GM12873 (cell line): ENCODE measurements around the gene DTX1.

Experiments used
- TF ChIP-seq, protein P1 (sequence below): IDR thresholded peaks from 2 replicates; pipeline ENCODE4 v1.5.1; 2012; ENCODE audit warnings: low read depth, mild to moderate bottlenecking, moderate library complexity, low read length, control low read depth; ENCODE audit not compliant: insufficient read depth; ENCODE audit errors: missing control alignments

The DTX1 gene

DNA sequence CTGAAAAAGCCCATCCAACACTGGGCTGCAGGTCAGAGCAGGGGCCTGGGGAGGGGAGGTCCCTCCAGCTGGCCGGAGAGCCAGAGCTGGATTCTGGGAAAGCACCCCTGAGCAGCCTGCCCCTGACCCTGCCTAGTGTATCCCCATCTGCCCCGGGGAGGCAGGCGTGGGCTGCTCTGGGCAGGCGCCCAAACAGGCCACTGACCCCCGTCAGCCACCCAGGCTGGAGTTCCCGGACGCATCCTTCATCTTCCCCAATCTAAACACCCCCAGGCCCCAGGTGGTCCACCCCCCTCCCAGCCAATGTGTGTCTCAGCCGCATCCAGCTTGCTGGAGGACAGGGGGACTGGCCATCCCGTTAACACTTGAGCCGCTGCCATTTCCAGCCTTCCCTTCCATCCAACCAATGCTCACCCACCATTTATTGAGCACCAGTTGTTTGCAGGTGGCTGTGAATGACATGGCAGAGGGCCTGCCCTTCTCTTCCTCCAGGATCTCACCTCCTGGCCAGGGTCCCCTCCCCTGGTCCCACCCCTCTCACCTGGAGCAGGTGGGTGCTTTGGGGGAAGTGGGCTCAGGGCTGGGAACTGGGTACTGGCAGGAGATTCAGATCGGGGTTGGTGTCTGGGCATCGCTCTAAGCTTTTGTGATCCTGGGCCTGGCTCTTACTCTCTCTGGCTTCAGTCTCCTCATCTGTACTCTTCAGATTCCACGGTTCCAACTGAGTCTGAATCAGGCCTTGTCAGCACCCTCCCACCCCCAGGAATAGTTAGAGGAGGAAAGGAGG is 743 bp upstream of the DTX1 start:
- TF ChIP-seq, protein P1, sequence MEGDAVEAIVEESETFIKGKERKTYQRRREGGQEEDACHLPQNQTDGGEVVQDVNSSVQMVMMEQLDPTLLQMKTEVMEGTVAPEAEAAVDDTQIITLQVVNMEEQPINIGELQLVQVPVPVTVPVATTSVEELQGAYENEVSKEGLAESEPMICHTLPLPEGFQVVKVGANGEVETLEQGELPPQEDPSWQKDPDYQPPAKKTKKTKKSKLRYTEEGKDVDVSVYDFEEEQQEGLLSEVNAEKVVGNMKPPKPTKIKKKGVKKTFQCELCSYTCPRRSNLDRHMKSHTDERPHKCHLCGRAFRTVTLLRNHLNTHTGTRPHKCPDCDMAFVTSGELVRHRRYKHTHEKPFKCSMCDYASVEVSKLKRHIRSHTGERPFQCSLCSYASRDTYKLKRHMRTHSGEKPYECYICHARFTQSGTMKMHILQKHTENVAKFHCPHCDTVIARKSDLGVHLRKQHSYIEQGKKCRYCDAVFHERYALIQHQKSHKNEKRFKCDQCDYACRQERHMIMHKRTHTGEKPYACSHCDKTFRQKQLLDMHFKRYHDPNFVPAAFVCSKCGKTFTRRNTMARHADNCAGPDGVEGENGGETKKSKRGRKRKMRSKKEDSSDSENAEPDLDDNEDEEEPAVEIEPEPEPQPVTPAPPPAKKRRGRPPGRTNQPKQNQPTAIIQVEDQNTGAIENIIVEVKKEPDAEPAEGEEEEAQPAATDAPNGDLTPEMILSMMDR, result no peak

DNA sequence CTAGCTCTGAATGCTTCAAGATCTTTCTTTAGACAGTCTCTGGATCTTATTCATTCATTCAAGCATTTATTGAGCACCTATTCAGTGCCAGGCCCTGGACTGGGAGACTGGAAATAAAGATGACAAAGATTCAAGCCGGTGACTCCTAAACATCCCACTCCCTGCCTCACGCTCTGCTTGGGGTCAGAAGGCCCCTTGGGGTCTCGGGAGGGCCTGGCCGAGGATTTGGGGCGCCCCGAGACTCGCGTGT is 224 bp upstream of the DTX1 start:
- TF ChIP-seq, protein P1, result no peak

DNA sequence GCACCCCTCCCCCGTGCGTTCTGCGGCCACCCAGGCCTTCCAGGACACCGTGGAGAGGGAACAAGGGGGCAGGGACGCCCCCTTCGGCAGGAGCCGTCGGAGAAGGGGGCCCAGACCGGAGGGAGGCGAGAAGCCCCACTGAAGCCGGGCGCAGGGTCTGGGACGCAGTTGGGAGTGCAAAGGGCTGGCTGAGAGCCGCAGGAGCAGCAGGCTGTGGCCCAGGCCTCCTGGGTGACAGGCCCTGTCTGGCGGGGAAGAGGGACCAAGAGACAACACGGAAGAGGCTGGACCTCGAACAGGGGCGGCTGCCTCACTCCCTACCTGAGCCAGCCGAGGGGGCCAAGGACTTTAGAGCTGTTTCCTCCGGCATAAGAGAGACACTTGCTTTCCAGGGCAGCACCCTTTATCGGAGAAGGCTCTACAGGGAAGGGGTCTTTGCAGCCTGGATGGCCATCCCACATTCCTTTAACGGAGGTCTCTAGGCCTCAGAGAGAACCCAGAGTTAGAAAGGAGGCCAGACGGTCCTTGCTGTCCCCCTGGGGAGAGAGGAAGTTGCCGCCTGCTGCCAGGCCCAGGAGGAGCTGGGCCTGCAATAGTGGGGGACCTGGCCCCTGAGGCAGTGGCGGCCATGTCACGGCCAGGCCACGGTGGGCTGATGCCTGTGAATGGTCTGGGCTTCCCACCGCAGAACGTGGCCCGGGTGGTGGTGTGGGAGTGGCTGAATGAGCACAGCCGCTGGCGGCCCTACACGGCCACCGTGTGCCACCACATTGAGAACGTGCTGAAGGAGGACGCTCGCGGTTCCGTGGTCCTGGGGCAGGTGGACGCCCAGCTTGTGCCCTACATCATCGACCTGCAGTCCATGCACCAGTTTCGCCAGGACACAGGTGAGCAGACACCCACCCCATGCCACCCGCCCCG is 1.3 kb downstream of the DTX1 start:
- TF ChIP-seq, protein P1, result no peak

DNA sequence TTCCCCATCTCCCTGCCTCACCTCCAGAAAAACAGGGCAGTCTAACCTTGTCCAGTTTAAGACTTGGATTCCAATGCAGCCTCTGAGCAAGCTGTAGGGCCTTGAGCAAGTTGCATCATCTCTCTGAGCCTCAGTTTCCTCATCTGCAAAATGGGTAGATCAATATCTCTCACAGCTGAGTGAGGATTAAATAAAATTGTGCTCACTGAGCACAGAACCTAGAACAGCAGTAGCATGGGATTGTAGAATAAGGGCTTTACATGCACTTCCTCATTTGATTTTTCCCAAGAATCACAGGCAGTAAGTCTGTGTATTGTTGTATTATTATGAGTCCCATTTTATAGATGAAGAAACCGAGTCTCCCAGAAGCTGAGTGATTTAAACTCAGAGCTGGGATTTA is 2.0 kb downstream of the DTX1 start:
- TF ChIP-seq, protein P1, result no peak

DNA sequence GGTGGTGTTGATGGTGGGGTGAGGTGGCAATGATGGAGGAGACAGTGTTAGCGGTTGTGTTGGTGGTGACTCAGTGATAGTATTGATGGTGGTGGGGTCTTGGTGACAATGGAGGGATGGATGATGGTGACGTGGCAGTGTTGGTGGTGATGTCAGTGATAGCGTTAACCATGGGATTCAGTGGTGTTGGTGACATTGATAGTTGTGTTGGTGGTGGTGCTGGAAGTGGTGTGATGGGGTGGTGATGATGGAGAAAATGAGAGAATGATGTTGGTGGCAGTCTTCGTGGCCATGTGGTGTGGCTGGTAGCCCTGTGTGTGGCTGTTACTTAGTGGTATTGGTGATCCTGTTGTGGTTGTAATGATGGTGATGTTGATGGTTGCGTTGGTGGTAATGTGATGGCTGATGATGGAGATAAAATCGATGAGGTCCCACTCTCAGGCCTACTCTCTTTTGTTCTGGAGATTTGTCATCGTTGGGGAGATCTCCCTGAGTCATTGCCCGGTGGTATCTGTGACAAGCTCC is 2.6 kb downstream of the DTX1 start:
- TF ChIP-seq, protein P1, result no peak

DNA sequence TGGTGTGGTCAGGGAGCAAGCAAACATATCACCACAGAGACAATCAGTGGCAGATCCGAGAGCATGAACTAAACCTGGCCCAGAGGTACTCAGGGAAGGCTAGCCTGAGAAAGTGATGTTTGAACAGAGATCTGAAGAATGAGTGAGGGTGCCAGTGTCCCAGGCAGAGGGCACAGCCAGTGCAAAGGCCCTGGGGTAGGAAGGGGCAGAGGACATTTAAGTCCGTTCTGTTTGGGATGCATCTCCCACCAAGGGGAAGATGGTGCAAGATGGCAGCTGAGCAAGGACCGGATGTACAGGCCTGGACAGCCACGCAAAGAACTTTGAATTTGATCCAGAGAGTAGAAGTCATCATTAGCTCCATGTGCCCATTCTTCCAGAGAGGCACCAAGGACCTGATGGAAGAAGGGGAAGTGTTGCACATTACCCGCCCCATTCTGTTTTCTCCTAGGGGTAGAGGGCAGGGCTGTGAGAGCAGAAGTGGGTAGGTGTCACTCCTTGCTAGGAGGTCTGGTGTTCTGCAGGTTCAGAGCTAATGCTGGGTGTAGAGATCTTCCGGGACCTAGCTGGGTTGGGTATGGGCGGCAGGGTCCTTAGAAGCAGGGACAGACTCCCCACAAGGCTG is 3.9 kb downstream of the DTX1 start:
- TF ChIP-seq, protein P1, result no peak
